HS-27A (cell line): ENCODE measurements around the gene TGFB3.

Experiments used
- DNase-seq: peaks from one replicate; pipeline ENCODE4 v3.0.0-alpha.2; 2012; ENCODE audit warnings: low read depth, missing footprints

Gene TGFB3

DNA sequence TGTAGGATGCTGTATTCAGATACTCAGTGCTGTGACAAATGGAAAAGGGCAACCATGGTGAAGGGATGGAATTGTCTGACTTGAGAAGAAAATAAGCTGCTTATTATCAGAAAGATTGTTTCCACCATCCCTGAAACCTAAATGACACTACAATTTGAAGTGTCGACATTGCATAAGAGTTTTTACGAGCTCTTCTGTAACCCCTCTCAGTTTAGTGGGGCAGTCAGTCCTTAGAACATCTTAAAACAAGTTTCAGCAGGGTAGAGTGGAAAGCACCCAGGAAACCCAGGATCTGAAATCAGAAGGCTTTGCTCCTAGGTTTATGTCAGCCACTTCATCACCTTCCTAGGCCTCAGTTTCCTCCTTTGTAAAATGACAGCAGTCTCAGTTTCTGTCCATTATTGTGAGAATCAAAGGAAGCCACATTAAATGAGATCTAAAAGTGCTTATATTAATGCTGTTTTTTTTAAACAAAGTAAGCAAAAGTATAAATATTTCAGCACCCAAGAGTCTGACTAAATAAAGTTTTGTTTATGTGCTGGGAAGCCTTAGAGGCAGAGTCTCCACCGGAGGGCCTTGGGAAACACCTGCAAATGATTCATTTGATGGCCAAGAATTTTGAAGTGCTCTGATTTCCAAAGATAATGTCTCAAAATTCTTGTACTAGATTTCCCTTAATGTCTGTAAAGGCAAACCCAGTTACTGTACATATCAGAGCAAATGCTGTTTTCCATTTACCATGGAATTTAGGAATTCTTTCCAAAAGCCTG, 5.6 kb upstream of the TGFB3 start:
- DNase-seq = no peak

DNA sequence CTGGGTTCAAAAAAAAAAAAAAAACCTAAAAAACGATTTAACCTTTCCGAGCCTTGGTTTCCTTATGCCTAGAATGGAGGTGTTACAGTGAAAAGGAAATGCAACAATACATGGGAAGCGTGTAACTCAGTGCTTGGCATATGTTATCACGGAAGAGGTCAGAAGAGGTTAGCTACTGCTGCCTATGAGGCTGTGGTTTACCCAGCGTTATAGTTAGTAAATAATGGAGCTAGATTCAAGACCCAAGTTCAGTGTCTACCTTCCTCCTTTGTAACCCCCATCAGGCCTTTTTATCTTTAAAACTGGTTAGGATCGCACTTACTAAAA, 4.6 kb upstream of the TGFB3 start:
- no peak for DNase-seq

DNA sequence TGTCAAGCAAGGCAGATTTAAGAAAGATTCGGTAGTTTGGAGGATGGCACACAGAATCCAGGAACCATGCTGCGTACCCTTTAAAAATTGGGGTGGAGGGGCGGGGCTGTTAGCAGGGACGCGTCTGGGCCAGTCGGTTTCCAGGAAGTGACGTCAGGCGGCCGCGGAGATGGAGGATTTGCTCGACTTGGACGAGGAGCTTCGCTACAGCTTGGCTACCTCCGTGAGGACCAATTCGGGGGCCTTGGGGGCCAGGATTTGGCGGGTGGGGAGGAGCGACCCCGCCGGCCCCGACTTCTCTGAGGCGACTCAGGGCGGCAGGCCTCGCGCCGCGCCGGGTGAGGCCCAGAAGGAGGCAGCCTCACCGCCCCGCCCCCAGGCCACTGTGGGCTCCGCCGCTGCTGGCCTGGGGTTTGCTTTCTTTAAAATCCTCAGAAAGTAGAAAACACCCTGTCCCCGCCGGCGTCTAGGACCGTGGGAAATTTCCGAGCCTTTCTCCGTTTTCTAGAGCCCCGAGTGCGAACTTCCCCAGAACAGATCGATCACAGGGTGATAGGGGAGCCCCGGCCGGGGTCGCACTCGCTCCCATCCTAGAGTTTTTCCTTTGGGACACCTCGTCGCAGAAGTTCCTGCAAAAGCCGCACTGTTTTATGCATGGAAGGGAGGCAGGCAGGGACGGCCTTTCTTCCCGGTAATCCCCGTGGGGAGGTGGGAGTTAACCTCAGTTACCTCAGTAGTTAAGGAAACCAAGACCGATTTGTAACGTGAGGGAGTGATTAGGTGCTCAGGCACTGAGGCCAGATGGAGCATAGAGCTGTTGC, 4.0 kb upstream of the TGFB3 start, which contains the start of gene IFT43:
Gene IFT43, plus strand, starts transcription at position 146 of the 821 bp plus-strand sequence. Its CDS starts 24 bp downstream, at position 170.
- DNase-seq = peak; percentile 55

DNA sequence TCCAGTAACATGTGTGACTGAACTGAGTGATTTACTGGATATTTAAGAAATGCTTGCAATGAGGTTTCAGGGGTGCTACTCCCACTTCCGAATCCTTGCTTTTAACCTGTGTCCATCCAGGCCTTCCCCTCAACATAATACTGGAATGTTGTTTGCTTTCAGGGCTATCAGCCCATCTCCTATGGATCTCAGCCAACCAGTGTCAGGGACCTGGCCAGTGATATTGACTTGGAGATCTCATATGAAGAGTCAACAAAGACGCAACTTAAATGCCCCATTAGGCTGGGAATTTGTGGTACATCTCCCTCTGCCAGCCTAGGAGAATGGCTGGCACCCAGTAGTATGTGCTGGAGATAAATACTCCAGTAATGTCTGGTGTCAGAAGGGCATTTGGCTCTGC, 2.9 kb upstream of the TGFB3 start:
- no peak for DNase-seq

DNA sequence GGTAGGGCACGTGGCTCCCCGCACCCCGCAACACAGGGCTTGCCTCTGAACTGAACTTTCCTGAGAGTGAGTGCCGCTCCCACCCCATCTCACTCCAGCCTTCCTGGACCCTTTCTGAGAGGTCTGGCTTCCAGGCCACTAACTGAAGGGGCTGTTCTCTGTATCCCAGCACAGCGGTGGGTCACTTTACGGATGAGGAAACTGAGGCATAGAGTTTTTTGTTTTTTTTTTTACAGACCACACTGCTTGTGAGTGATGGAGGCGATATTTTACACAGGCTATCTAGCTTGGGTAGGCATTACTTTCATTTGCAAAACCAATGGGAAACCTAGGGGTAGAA, 1.2 kb upstream of the TGFB3 start:
- no peak for DNase-seq

DNA sequence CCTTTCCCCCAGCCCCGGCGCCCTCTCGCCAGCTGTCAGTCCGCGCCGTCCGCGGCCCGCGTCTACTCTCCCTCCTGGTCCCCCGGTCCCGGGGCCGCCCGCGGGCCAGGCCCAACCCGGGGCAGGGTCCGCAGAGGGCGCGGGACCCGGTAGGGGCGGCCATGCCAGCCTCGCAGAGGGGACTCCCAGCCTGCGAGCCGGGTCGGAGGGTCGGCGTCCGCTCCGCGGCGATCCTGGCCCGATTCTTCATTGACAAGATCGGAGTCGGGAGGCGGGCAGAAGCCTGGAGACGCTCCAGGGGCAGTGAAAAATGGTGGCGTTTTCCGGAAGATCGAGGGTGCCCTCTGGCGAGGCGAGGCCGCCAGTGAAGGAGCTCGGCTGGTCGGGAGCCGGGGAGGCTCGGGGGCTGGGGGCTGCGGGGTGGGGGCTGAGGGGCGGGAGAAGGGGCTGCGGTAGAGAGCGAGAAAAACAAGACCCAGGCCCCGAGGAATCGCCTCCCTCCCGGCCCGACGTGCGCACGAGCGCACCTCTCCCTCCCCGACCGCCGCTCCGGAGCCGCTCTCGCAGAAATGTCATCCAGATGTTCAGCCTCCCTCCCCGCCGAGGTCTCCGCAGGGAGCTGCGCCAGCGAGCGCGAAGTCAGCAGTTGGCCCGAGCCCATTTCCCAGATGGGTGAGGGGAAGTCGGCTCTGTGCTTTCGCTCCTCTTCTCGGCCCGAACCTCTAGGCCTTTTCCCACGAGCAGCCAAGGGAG, 647 bp upstream of the TGFB3 start:
- DNase-seq = peak; percentile 51

DNA sequence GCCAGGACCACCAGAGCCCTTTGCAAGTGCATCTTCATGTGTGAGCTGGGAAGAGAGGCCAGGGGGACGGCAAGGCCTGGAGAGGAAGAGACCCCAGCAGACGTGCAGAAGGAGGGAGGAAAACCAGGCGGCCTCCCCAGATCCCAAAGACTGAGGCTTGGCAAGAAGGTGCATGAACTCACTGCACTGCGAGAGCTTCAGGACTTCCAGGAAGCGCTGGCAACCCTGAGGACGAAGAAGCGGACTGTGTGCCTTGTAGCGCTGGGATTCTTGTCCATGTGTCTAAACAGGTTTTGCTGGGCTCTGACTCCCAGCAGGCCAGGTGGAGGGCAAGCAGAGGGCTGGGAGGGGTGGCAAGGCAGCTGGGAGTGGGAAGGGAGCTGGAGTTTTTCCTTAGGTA, 939 bp downstream of the TGFB3 start:
- DNase-seq = no peak

DNA sequence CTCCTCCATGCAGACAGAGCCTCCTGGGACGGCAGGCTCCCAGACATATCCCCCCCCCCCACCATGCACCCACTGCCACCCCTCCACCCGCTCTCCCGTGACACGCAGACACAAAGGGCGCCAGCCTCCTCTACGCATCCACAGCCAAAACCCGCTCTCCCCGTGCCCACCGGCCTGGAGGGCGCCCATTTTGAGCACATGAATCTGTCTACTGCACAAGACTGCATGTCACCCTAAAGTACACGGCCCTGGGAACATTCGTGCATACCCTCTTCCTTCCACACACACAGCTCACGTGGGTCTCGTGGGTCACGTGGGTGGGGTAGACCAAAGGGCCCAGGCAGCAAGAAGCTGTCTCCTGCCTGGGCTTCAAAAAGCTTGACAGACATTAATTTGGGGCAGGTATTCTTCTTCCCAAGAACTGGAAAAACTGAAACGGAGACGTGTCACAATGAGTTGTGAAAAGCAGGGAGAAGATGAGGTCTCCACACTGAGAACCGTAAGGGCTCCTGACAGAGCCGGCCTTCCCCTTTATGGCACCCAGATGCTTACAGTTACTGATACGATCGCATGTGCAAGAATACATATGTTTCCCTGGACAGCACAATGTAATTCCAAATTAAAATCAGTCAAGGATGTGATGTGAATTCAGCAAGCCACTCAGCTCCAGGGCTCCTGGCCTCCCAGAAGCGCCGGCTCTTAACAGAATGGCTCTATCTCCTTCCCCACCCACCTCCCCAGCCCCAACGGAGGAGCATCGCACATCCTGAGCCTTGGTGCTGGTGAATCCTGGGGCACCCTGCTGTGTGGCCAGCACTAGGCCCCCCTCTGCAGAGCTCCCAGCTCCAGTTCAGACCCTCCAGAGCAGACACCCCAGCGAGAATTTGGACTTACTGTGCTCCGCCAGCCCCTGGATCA, 1.9 kb downstream of the TGFB3 start:
- DNase-seq = no peak

DNA sequence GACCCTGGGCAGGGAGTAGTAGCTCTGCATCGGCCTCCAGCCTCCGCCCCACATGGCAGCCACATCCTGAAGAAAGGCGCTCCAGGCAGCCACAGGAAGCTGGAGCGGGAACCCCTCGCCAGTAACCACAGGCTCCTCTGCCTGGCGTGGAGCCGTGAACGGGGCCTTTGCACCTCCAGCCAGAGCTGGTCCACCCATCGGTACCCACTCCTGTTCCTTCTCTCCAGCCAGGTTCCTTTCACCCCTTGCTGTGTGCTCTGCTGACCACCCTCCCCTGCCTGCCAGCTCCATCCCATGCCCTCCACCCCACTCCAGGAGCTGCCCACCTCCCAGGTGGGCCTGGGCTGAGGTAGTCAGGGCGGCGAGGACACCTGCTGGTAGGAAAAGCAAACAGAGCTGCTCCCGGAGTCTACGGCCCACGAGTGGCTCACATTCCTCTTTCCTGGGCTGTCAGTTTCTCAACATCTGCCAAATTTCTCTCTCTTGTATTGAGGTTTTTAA, 2.7 kb downstream of the TGFB3 start:
- no peak for DNase-seq

DNA sequence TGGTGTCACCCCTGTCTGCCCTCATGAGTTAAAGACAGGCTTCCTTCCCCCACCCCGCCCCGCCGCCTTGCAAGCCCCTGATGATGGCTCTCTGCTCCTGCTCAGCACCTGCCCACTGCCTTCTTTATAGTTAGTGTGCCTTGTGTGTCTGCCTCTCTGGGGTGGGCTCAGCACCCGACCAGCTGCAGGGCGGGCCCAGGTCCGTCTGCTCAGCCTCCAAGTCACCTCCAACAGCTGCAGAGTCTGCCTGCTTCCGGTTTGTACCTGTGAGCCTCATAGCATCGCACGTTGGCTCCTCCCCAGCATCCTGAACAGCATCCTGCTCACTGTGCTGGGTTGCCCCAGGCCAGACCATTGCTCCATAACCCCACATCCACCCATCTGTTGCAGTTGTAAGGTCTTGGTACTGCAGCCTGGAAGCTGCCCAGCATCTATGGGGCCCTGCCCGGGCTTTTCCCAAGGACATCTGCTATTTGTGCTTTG, 3.5 kb downstream of the TGFB3 start:
- no peak for DNase-seq

DNA sequence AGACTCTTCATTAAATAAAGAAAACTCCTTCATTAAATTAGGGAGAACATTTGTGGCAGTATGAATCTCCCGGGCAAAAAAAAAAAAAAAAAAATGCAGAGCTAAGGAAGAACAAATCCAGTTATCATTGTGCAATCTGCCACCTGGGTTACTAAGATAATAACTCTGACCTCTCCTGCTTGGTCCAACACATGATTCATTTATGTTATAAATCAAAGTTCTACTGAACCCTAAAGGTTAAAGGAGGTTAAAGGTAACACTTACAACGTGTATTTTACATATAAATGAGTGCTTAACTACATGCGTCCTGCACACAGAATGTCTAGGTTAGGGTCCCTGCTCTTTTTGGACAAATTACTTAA, 4.2 kb downstream of the TGFB3 start:
- no peak for DNase-seq

DNA sequence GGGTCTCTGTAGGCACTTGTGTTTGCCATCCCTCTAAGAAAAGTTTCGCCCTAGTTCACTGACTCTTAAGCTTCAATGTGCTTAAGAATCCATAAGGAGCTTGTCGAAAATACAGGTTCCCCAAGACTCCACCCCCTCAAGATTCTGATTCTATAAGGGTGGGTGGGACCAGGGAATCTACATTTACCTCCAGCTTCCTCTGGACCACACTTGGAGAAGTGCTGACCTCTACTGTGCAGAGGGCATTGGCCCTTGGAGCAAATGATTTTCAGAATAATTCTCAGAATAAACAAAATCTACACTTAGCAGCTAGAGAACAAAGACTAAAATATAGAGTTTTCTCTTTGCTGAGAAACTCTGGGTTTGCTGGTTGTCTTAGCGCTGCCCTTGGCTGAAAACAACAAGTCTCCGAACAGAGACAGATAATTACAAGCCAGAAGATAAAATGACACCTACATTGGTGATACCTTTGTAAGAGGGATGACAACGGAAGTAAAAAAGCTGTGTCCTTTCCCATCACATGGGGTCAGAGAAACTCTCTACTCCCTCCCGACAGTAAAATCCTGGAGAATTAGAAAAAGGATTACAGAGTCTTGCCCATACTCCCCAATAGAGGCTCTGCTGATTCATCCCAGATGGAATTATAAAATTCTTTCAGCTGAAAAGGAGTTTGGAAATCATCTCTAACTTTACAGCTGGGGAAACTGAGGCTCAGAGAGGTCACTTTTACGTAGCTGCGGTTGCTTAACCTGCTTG, 4.8 kb downstream of the TGFB3 start:
- no peak for DNase-seq

DNA sequence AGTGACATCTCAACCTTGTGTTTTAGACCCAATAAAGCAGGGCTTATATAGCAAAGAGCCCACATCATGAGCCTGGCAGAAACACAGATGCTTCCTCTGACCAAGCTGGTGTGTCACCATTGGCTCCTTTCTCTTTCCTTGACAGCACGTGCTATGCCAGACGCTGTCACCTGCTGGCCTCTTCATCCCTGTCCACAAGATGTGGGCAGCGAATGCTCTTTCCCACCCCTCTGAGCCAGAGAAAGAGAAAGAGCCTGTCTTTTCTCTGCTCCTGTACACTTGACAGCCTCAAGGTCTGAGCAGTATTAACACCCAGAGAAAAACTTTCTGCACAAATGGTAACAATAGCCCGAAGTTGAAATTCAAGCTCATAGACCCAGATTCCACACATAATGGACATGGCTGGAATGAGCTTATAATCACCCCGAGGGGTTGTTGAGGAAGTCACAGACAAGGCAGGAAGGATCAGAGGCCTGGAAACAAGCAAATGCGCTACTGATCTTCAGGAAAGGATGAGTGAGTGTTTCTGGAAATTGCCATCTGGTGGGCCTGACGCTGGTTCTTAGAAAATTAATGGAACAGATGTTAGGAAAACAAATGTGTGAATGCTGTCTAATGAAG, 8.9 kb downstream of the TGFB3 start:
- DNase-seq = no peak

DNA sequence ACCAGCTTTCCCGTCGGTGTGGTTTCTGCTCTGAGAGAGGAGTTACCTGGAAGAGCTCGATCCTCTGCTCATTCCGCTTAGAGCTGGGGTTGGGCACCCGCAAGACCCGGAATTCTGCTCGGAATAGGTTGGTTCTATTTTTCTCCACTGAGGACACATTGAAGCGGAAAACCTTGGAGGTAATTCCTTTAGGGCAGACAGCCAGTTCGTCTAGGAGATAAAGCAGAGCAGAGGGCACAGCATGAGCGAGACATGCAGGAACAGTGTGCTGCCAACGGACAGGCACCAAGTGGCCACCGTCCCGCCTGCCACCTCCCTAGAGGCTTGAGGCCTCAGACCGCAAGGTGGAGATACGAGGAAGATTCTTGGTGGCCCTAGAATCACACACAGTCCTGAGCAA, 10.3 kb downstream of the TGFB3 start:
- DNase-seq = no peak

DNA sequence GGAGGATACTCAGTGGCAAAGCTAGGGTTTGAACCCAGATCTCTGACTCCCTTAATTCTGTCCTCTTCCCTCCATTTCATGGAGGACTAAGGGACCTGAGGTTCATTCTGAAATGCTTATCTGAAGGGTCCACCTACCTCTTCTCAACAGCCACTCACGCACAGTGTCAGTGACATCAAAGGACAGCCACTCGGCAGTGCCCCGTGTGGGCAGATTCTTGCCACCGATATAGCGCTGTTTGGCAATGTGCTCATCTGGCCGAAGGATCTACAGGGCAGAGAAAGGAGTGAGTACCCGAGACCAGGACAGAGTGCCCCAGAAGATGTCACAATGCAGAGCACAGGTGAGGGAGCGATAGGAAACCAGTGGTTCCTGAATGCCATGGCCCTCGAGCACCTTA, 10.8 kb downstream of the TGFB3 start:
- no peak for DNase-seq

DNA sequence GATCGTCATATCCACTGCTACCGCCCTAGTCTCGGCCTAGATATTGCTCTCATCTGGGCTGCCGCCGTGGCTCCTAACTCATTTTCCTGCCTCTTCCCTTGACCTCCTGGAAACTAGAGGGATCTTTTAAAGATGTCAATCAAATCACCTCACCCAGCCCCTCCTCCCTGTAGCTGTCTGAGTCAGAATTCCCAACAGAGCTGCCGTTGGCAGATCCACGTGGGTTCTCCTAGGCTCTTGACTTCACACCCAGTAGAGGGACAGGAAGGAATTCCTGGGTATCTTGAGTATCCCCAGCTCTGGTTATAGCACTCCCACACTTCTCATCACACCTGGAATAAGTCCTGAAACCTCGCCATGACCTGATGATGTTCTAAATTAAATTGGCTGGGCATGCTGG, 11.9 kb downstream of the TGFB3 start:
- DNase-seq = no peak

DNA sequence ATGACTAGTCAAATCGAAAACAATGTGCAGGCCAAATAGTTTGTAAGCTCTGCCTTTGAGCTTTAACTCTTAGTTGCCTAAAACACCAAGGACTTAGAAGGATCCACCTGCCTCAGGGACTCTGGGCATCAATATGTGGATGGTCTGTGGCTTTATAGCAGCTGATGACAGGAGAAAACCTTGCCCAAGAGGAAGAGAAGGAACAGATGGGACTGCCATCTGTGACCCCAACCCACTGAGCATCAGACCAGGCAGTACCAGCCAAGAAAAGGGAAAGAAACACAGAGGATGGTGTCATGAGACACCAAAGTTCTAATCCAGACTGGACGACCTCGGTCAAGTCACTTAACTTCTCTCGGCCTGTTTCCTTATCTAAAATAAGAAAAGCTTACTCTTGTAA, 12.7 kb downstream of the TGFB3 start:
- DNase-seq = no peak

DNA sequence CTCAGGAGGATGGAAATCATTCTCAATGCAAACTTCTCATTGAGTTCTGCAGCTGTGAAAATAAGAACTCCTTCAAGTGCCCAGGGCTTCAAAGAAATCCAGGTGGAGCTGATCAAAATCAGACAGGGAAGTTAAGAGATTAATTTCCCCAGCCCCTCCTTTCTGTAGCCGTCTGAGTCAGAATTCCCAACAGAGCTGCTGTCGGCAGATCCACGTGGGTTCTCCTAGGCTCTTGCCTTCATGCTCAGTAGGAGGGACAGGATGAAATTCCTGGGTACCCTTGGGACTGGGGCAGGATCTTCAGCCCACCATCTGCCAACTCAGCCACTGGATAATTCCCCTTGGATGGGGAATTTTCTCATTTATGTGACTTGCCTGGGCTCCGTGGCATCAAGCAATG, 13.3 kb downstream of the TGFB3 start:
- no peak for DNase-seq

DNA sequence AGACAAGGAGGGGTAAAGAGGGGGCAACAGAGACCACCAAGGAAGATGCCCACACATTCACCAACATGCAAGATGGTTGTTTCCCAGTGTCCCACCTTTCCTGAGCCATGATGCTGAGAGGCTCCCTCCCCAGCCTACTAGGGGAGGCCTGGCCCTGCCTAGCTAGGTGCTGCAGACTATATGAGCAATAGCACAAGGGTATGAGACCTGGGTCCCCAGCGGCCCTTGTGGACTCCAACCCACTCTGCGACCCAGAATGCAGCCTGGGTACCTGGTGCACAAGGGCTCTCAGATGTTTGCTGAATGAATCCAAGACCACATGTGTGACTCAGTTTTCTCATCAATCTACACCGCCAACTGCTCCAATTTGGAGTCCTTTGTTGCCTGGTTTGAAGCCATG, 13.9 kb downstream of the TGFB3 start:
- DNase-seq = no peak

DNA sequence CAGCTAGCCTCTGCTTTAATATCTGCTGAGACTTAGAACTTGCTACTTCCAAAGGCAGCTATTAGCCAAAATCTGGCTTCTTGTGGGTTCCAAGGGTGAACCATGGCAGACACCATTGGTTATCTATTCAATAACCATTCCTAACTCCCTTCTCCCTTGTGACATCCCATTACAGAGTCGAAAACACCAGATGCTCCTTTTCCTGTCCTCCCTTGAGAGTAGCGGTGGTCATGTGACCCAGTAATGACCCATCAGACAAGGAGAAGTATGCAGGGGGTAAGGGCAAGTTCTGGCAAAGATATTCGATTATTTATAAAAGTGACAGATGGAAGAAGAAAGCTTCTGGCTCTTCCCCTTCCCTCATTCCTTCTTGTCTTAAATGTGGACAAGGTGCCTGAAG, 20.1 kb downstream of the TGFB3 start:
- DNase-seq = no peak
